NCI-H82 (cell line): ENCODE data around the gene HTRA3.
"Not testable (repeated sequence)": the region's sequence is repeated elsewhere in the genome, so short reads cannot be mapped to it uniquely, and the experiment has no call there.

ENCODE experiments used
- DNase-seq: peaks from one replicate; lab custom pipeline; 2025; lab: John Stamatoyannopoulos, UW

Gene HTRA3

DNA sequence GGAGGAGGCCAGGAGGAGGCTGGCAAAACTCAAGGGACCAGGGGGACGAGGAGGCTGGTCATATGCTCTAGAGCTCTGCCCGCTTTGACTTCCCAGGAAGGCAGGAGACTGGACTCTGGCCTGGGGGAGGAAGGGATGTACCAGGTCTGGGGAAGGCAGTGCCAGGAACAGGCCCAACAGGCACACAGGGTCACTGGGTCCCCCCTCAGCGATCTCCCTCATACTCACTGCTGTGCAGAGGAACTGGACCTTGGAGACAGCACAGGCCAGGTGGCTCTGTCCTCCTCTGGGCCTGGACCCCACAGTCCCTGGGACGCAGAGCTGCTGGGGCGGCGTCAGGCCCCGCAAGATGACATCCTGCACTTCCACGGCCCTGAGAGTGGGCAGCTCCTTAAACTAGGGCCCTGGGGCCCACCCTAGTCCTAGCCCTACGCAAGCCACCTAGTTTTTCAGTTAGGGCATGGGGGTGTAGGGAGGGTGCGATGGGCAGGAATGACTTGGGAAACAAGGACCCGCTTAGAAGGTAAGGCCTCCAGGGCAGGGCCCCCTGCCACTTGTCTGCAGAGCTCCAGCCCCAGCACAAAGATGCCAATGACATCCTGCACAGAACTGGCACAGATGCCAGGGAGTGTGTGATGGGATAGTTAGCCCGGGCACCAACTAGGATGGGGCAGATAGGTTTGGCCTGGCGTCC is 59.5 kb downstream of the HTRA3 start:
- no peak for DNase-seq

- DNase-seq, result no peak
These were observed 60.0 kb downstream of the HTRA3 start for GRCh38 chr4:8329560-8329858.

DNA sequence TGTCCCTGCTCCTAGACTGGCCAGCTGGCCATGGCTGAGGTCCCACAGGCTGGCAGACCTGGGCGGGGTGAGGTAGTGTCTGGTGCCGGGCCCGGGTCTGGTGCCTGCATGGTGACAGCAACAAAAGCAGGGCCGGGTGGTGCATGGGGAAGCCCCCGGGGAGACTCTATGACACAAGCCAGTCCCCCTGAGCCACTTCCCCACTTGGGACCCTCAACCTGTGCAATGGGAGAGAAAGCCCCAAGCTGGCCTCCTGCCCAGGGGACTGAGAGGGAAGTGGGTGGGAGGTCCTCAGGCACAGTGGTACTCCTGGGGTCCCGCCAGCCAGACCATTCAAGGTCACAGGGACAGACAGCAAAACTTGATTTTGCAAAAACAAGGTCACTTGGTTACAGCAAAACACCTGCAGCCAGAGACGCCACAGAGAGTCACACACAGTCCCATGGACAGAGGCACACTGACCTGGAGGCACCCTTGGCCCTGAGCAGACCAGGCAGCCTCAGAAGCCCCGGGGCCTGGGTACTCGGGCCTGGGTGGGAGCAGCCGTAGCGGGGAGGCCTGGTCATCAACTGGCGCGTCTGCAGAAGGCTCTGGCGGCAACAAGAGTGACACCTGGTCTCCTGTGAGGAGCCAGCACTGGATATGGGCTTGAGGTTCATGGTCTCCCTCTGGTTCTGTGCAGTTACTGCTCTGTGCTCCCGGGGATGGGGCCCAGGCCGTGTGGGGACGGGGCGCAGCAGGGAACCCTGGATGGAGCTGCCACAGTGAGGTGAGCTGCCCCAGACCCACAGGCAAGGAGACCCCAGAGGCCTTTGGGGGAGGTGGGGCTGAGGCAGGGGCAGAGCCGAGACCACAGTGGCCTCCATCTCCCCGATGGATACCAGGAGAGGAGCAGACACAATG is 60.6 kb downstream of the HTRA3 start:
- no peak for DNase-seq

DNA sequence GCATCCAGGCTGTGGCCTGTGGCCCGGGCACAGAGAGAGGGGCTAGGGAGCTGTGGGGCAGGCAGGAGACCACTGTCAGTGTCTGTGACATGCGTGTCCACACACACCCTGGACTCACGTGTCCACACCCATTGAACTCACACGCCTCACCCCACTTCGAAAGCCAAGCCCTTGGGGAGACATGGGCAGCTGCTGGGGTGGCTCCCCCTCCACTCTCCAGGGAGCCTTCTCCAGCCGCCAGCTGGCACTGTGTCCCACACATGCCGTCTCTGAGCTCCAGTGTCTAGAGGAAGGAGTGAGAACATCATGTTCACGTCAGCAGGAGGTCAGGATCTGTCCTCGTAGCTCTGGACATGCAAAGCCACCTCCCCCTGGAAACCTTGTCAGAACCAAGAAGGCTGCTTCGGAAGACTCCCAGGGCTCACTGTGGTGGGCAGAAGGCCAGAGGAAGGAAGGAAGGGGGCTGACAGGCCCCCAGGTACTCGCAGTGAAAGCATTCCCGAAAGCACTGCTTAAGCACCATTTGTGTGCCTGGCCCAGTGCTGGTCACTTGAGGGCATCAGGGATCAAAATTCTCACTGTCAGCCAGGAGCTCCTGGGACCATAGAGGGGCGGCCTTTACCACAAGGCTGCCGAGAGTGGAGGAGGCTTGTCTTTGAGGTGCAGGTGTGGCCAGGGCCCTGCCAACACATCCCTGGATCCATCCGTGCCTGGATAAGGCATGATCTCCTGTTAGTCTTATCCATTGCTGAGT is 61.4 kb downstream of the HTRA3 start:
- no peak for DNase-seq

DNA sequence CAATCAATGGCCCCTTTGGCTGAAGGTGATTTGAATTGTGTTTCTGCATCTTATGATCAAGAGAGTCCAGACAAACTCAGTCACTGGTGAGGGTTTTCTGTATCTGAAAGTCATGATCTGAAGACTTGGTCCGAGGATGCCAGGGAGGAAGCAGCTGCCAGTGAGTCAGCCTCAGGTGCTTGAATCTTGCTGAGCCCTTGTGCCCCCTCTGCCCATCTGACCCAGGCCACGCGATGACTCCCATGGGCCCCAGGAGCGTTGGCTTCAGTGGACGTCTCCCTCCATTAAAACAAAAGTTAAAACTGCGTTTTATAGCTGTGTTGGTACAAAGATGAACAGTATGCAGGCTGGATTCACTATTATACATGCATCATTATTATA is 62.0 kb downstream of the HTRA3 start:
- DNase-seq, result no peak

- DNase-seq, result no peak
These were observed 62.7 kb downstream of the HTRA3 start for GRCh38 chr4:8332038-8332857.

- DNase-seq, result no peak
These were observed 63.4 kb downstream of the HTRA3 start for GRCh38 chr4:8332891-8333331.

- DNase-seq, result no peak
These were observed 64.3 kb downstream of the HTRA3 start for GRCh38 chr4:8333726-8334460.

- no peak for DNase-seq
These were observed 65.4 kb downstream of the HTRA3 start for GRCh38 chr4:8334786-8335460.

- DNase-seq, result no peak
These were observed 66.3 kb downstream of the HTRA3 start for GRCh38 chr4:8335848-8336247.

- DNase-seq, result no peak
These were observed 67.0 kb downstream of the HTRA3 start for GRCh38 chr4:8336412-8337075.

DNA sequence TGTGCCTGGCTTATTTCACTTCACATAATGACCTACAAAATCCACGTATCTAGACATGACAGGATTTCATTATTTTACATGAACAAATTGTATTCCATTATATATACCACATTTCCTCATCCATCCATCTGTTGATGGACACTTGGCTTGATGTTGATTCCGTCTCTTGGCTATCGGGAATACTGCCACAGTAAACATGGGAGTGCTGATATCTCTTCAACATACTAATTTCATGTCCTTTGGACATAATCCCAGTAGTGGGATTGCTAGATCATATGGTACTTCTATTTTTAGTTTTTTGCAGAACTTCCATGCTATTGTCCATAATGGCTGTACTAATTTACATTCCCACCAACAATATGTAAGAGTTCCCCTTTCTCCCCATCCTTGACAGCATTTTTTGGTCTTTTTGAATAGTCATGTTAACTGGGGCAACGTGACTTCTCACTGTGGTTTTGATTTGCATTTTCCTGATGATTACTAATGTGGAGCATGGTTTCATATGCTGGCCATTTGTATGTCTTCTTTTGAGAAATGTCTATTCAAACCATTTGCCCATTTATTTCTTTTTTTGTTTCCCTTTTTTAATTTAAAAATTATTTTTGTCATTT is 68.9 kb downstream of the HTRA3 start:
- DNase-seq, result no peak

- DNase-seq, result no peak
These were observed 71.3 kb downstream of the HTRA3 start for GRCh38 chr4:8340781-8341241.

- not testable (repeated sequence) for DNase-seq
These were observed 71.7 kb downstream of the HTRA3 start for GRCh38 chr4:8341281-8341680.

DNA sequence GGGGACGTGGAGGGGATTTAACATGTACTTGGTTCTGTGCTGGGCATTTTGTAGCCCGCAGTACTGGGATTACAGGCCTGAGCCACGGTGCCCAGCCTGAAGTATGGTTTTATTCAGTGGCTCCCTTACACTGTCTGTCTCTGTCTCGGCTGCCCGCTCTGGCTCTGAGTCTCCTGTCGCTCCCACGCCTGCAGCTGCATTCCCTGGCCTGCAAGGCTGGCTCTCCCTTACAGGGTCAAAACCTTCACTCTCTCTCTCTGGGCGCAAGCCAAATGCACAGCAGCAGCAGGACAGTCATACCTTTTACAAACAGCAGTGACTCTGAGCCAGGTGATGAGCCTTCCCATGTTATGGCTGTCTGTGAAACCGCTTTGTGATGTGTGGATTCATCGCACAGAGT is 72.1 kb downstream of the HTRA3 start:
- no peak for DNase-seq

DNA sequence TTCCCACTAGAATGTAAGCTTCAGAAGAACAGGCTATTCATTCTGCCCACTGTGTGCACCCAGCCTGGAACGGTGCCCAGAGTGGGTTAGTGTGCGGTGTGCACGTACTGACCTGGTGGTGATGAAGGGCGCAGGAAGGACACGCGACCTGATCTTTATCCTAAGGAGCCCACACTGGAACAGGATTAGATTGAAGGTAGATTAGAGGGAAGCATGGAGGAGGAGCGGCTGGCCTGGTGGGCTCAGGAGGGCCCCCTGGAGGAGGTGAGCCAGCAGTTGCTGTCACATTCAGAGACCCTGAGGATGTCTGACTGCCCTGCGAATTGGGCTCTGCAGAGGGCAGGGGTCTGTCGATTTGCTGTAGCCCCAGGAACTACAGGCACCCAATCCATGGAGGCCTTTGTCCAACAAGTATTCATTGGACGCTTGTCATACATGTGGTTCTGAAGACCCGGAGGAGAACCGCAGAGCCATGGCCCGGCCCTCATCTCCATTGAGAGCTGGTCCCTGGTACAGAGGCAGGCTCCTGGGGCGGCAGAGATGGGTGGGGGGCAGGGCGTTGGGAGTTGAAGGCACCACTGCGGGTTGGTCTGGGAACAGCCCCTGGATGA is 73.2 kb downstream of the HTRA3 start:
- DNase-seq, result peak; percentile 71

DNA sequence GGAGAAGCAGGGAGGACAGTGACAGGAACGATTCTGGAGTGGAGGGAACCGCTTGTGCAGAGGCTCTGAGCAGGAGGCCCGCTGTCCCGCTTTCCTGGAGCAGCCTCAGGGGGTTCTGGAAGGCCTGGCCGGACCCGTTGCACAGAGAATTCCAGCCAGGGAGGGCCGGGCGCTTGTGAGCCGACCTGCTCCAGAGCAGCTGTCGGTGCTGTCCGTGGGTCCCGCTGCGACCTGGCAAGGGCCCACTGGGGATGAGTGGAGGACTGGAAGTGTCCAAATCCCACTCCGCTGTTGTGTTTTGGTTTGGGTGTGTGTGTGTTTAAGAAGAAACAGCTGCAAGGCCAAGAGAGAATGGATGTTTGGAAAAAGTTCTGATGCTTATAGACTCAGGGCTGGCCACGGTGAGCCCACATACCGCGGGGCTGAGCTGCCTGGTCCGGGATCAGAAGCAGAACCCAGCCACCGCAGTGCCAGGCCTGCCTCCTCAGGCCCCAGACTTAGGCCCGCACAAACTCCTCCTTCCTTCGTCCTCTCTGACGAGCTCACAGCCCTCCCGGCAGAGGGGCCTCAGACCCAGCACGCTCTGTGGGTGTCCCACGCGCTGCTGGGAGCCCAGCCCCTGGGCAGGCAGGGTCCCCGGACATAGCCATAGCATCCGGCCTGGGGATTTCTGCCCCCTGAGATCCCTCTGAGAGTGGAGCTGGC is 73.9 kb downstream of the HTRA3 start:
- DNase-seq, result no peak

GRCh38 chr4:8343967-8344331 is 74.4 kb downstream of the HTRA3 start:
- DNase-seq, result no peak

- DNase-seq, result no peak
These were observed 74.8 kb downstream of the HTRA3 start for GRCh38 chr4:8344377-8344776.
